Panc1 (cell line): Measurements from ENCODE around the gene RNU11. TPM values are rescaled to one million over a fixed set of nuclear protein-coding genes. Genes with fewer than 3 reads are reported as not detected.
"Not testable (repeated sequence)": the region's sequence is repeated elsewhere in the genome, so short reads cannot be mapped to it uniquely, and the experiment has no call there.

Source experiments
- ATAC-seq: fragments of 200-7000 bp; cut with Tn5 transposase; 2 replicates; pipeline ENCODE4 v1.9.1; 2020; ENCODE audit warnings: mild to moderate bottlenecking, moderate library complexity
- BruUV-seq: library from RNA; stranded (reverse); fragments of 400-500 nt; replicated peaks from 2 replicates; lab custom pipeline; 2021; lab: Mats Ljungman, UMichigan
- CTCF ChIA-PET: fragments of 300-600 bp; sonication (Branson Sonifier 250); formaldehyde crosslinking; loops from one replicate; lab custom pipeline; 2022; ENCODE audit warnings: antibody characterized with exemption; lab: Charles Lee
- POLR2A ChIA-PET: fragments of 300-600 bp; sonication (Branson Sonifier 250); formaldehyde crosslinking; loops from one replicate; lab custom pipeline; 2022; ENCODE audit warnings: antibody characterized with exemption; lab: Charles Lee
- DNase-seq: peaks from one replicate; pipeline ENCODE4 v3.0.0-alpha.2; 2010; ENCODE audit warnings: low read depth, low spot score
- H3K27ac ChIP-seq: 2 replicates; pipeline ENCODE4 v1.5.1; 2011; ENCODE audit warnings: mild to moderate bottlenecking, low read length, inconsistent platforms
- H3K27me3 ChIP-seq: fragments of 200-500 bp; sonication (Bioruptor generic); 2 replicates; pipeline ENCODE4 v1.6.0; 2014; ENCODE audit warnings: low read length, inconsistent platforms; ENCODE audit not compliant: control insufficient read depth, insufficient read depth
- H3K36me3 ChIP-seq: fragments of 200-500 bp; sonication (Bioruptor generic); 2 replicates; pipeline ENCODE4 v1.5.1; 2014; ENCODE audit warnings: inconsistent platforms, mild to moderate bottlenecking, low read length, moderate library complexity; ENCODE audit not compliant: control insufficient read depth, insufficient read depth
- H3K4me1 ChIP-seq: 2 replicates; pipeline ENCODE4 v1.5.1; 2011; ENCODE audit warnings: inconsistent platforms, mild to moderate bottlenecking, low read length, moderate library complexity; ENCODE audit not compliant: control insufficient read depth, insufficient read depth
- H3K4me3 ChIP-seq, 2 experiments: 2 replicates each; pipeline ENCODE4 v1.5.1; 2011 to 2012; ENCODE audit warnings: low read depth in 2 of 2, low read length in 2 of 2, mild to moderate bottlenecking in 2 of 2, inconsistent platforms in 1 of 2, moderate library complexity in 1 of 2
- H3K9me3 ChIP-seq: fragments of 200-500 bp; sonication (Bioruptor generic); 2 replicates; pipeline ENCODE4 v1.5.1; 2014; ENCODE audit warnings: low read depth, mild to moderate bottlenecking, inconsistent platforms, low read length, moderate library complexity; ENCODE audit not compliant: control insufficient read depth, insufficient read depth
- CTCF ChIP-seq: fragments of 450-650 bp; IDR thresholded peaks from 2 replicates; pipeline ENCODE4 v1.5.1; 2017; ENCODE audit warnings: mild to moderate bottlenecking
- POLR2AphosphoS5 ChIP-seq: IDR thresholded peaks from 2 replicates; pipeline ENCODE4 v1.6.1; 2012; ENCODE audit warnings: mild to moderate bottlenecking, low read depth, low read length, moderate library complexity
- SIN3A ChIP-seq: IDR thresholded peaks from 2 replicates; pipeline ENCODE4 v1.6.1; 2012; ENCODE audit warnings: low read depth, mild to moderate bottlenecking, low read length, moderate library complexity, borderline replicate concordance; ENCODE audit not compliant: insufficient read depth
- TCF7L2 ChIP-seq: IDR thresholded peaks from 2 replicates; pipeline ENCODE4 v1.6.1; 2011; ENCODE audit warnings: mild to moderate bottlenecking, low read depth, low read length, inconsistent platforms
- in situ Hi-C: cut with HindIII; loops from 2 replicates; pipeline ENCODE4 v1.10.0; 2016; ENCODE audit warnings: low sequenced_read_pairs, low pct_unique_long_range_greater_than_20kb
- intact Hi-C: fragments of 100-400 bp; cut with micrococcal nuclease; formaldehyde crosslinking; loops from one replicate; pipeline ENCODE4 v1.10.0; 2022; ENCODE audit not compliant: unreplicated experiment
- total RNA-seq: library from RNA; stranded (reverse); gene quantifications from one replicate; pipeline ENCODE4 v1.2.1, GENCODE V29; 2021; ENCODE audit not compliant: unreplicated experiment
- TF ChIP-seq, protein P1 (sequence below), 2 experiments: IDR thresholded peaks; 2 replicates each; pipeline ENCODE4 v1.6.1; 2011 to 2012; ENCODE audit warnings: low read depth in 2 of 2, control low read depth in 1 of 2, low read length in 1 of 2, mild to moderate bottlenecking in 1 of 2, moderate library complexity in 1 of 2; ENCODE audit not compliant: insufficient read depth in 1 of 2

RNU11 gene
- total RNA-seq, 1 experiment from 2014 or later, result not detected

DNA sequence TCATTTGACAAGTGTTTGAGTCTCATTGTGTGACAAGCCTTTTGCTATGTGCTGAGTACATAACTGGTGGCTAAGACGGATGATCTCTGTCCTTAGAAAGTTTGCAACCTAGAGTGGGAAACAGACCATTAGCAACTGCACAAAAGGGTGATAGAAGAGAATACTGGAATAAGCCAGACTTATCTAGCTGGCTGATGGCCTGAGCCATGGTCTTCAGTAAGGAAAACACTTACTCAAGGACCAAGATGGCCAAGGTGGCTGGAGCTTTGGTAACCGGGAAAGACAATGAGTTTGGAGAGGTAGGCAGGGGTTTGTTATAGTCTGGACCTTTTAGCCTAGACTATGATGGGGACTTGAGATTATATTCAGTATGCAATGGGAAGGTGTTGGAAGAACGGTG, 3.9 kb upstream of the RNU11 start:
- Histone ChIP-seq H3K36me3 (peaks cover 4% of the 10 kb centered on the region; the same call in 1 of the 2 replicates), H3K4me3 (no peak overlapping the region), H3K27ac (peak overlapping the region; percentile 95), H3K9me3 (no peaks in the 10 kb centered on the region), H3K4me1 (peaks cover 7% of the 10 kb centered on the region; the same call in 1 of the 2 replicates), H3K27me3 (no peaks in the 10 kb centered on the region)
- in situ Hi-C loops, result no loop called here
- DNase-seq (no peak), ATAC-seq (no peak)
- TF ChIP-seq, protein P1, sequence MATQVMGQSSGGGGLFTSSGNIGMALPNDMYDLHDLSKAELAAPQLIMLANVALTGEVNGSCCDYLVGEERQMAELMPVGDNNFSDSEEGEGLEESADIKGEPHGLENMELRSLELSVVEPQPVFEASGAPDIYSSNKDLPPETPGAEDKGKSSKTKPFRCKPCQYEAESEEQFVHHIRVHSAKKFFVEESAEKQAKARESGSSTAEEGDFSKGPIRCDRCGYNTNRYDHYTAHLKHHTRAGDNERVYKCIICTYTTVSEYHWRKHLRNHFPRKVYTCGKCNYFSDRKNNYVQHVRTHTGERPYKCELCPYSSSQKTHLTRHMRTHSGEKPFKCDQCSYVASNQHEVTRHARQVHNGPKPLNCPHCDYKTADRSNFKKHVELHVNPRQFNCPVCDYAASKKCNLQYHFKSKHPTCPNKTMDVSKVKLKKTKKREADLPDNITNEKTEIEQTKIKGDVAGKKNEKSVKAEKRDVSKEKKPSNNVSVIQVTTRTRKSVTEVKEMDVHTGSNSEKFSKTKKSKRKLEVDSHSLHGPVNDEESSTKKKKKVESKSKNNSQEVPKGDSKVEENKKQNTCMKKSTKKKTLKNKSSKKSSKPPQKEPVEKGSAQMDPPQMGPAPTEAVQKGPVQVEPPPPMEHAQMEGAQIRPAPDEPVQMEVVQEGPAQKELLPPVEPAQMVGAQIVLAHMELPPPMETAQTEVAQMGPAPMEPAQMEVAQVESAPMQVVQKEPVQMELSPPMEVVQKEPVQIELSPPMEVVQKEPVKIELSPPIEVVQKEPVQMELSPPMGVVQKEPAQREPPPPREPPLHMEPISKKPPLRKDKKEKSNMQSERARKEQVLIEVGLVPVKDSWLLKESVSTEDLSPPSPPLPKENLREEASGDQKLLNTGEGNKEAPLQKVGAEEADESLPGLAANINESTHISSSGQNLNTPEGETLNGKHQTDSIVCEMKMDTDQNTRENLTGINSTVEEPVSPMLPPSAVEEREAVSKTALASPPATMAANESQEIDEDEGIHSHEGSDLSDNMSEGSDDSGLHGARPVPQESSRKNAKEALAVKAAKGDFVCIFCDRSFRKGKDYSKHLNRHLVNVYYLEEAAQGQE (IDR thresholded peaks at IDR 0.05; ENCODE audit: insufficient read depth in 1 of 2, low read depth in 2 of 2, low read length in 1 of 2), result no peak
- TF ChIP-seq CTCF (no peak), TCF7L2 (no peak), POLR2AphosphoS5 (no peak), SIN3A (no peak)
- ChIA-PET CTCF (no interaction called here), POLR2A (interaction anchor here (0.7 kb wide), 1 partner anchor 431 kb away, joined by 5 read pairs; no protein-coding TSS in a partner anchor)
- no TSS peak for BruUV-seq
- intact Hi-C loops, result loop anchor here (10.0 kb wide), 1 partner anchor 230 kb away; no protein-coding TSS in a partner anchor

- H3K9me3 ChIP-seq, DNase-seq, POLR2A ChIA-PET, H3K36me3 ChIP-seq, H3K27me3 ChIP-seq, in situ Hi-C loops, ATAC-seq, H3K4me3 ChIP-seq, BruUV-seq, H3K4me1 ChIP-seq, H3K27ac ChIP-seq, CTCF ChIA-PET: not testable (repeated sequence)
- intact Hi-C loops, result loop anchor here (10.0 kb wide), 1 partner anchor 229 kb away; no protein-coding TSS in a partner anchor
Observed at GRCh38 chr1:28645406-28645805, 3.0 kb upstream of the RNU11 start.

DNA sequence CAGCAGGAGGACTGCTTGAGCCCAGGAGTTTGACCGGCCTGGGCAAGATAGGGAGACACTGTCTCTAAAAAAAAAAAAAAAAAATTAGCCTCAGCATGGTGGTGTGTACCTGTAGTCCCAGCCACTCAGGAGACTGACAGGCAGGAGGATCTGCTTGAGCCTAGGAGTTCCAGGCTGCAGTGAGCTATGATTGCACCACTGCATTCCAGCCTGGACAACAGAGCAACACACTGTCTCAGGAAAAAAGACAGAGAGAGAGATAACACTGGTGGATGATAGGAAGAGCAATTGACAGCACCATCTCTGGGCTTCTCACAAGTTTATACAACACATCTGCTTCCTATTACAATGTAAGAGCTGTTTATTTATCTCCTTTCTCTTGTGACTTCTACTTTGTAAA, 2.4 kb upstream of the RNU11 start:
- in situ Hi-C loops (no loop called here), intact Hi-C loops (loop anchor here (10.0 kb wide), 1 partner anchor 229 kb away; no protein-coding TSS in a partner anchor)
- POLR2A ChIA-PET, result no interaction called here
- Histone ChIP-seq H3K36me3 (peaks cover 4% of the 10 kb centered on the region; the same call in 1 of the 2 replicates), H3K9me3 (no peaks in the 10 kb centered on the region), H3K27me3 (no peaks in the 10 kb centered on the region), H3K27ac (no peak overlapping the region), H3K4me1 (peaks cover 7% of the 10 kb centered on the region; the same call in 1 of the 2 replicates), H3K4me3 (no peak overlapping the region)
- no TSS peak for BruUV-seq
- DNase-seq, result no peak
- ATAC-seq, result no peak
- no peak for TF ChIP-seq CTCF
- no peak for TF ChIP-seq POLR2AphosphoS5
- TF ChIP-seq TCF7L2, result no peak
- TF ChIP-seq, protein P1 (IDR thresholded peaks at IDR 0.05; ENCODE audit: insufficient read depth in 1 of 2, low read depth in 2 of 2, low read length in 1 of 2), result no peak
- no peak for TF ChIP-seq SIN3A
- CTCF ChIA-PET, result no interaction called here
